K562 (cell line): ENCODE results near the gene DENND5B. TPM values are rescaled to one million over a fixed set of nuclear protein-coding genes. Genes with fewer than 3 reads are reported as not detected.

Experiments used
- ARID1B ChIP-seq: fragments of 450-650 bp; IDR thresholded peaks from 2 replicates; pipeline ENCODE4 v1.6.1; 2016; ENCODE audit warnings: antibody characterized with exemption, mild to moderate bottlenecking, inconsistent platforms
- COPS2 ChIP-seq: fragments of 450-650 bp; conservative IDR thresholded peaks from 2 replicates; pipeline ENCODE4 v1.6.1; 2016; ENCODE audit warnings: mild to moderate bottlenecking, moderate library complexity
- ESRRB ChIP-seq: fragments of 250-450 bp; sonication (Bioruptor Pico); IDR thresholded peaks from 2 replicates; pipeline ENCODE4 v1.5.0; 2020; ENCODE audit warnings: mild to moderate bottlenecking, moderate library complexity, borderline replicate concordance
- HDAC8 ChIP-seq: fragments of 450-650 bp; IDR thresholded peaks from 2 replicates; pipeline ENCODE4 v1.6.1; 2016; ENCODE audit warnings: mild to moderate bottlenecking, missing genetic modification characterization, moderate library complexity, missing compliant biosample characterization
- ILK ChIP-seq: fragments of 450-650 bp; IDR thresholded peaks from 2 replicates; pipeline ENCODE4 v1.6.1; 2016; ENCODE audit warnings: missing genetic modification characterization, low read depth, mild to moderate bottlenecking, missing compliant biosample characterization, moderate library complexity, borderline replicate concordance
- NR2C2 ChIP-seq, 2 experiments: fragments of 200-800 bp in 1 of 2; sonication (Bioruptor generic) in 1 of 2; sonication (generic) in 1 of 2; formaldehyde crosslinking in 1 of 2; IDR thresholded peaks; 2 replicates each; pipeline versions ENCODE4 v1.6.1 to v1.8.0; 2016 to 2022; ENCODE audit warnings: mild to moderate bottlenecking in 1 of 2, missing compliant biosample characterization in 1 of 2, missing genetic modification characterization in 1 of 2, missing genetic modification reagents in 1 of 2
- RAD51 ChIP-seq: fragments of 450-650 bp; IDR thresholded peaks from 2 replicates; pipeline ENCODE4 v1.7.1; 2016; ENCODE audit warnings: low read depth, mild to moderate bottlenecking, borderline replicate concordance
- RCOR1 ChIP-seq, 2 experiments: IDR thresholded peaks; 2 replicates each; pipeline ENCODE4 v1.6.1; 2012; ENCODE audit warnings: low read depth in 2 of 2, low read length in 2 of 2, borderline replicate concordance in 1 of 2, improper control_type of control experiment in 1 of 2
- SMAD3 ChIP-seq: fragments of 450-650 bp; formaldehyde crosslinking; conservative IDR thresholded peaks from 2 replicates; pipeline ENCODE4 v1.4.0; 2020; ENCODE audit warnings: mild to moderate bottlenecking
- SMARCC2 ChIP-seq: fragments of 450-650 bp; IDR thresholded peaks from 2 replicates; pipeline ENCODE4 v1.6.1; 2017; ENCODE audit warnings: antibody characterized with exemption, moderate library complexity, mild to moderate bottlenecking, low read depth
- SREBF2 ChIP-seq: sonication (generic); formaldehyde crosslinking; IDR thresholded peaks from 2 replicates; pipeline ENCODE4 v1.4.0; 2020; ENCODE audit warnings: mild to moderate bottlenecking, missing genetic modification reagents
- ZFPM2 ChIP-seq: fragments of 250-450 bp; sonication (Bioruptor Pico); IDR thresholded peaks from 2 replicates; pipeline ENCODE4 v1.5.1; 2022; ENCODE audit warnings: mild to moderate bottlenecking
- ZNF232 ChIP-seq: sonication (generic); formaldehyde crosslinking; IDR thresholded peaks from 2 replicates; pipeline ENCODE4 v1.8.0; 2022; ENCODE audit warnings: mild to moderate bottlenecking, missing genetic modification reagents
- ZNF507 ChIP-seq: conservative IDR thresholded peaks from 2 replicates; pipeline ENCODE4 v1.6.1; 2017; ENCODE audit warnings: missing genetic modification characterization, missing compliant biosample characterization
- ZNF561 ChIP-seq: fragments of 450-650 bp; formaldehyde crosslinking; conservative IDR thresholded peaks from 2 replicates; pipeline ENCODE4 v1.4.0; 2020; ENCODE audit warnings: mild to moderate bottlenecking, moderate library complexity
- ZNF79 ChIP-seq: fragments of 250-450 bp; sonication (Bioruptor Pico); IDR thresholded peaks from 2 replicates; pipeline ENCODE4 v1.4.0; 2020; ENCODE audit warnings: low read depth, mild to moderate bottlenecking, moderate library complexity
- polyA plus RNA-seq, 8 experiments: library from polyadenylated mRNA; depleted of rRNA in 4 of 8; stranded (reverse) in 5 of 8; unstranded in 3 of 8; fragments of >200 nt; fragmentation: Nextera tagmentation in 2 of 8; fragmentation: Illumina TruSeq in 1 of 8; extraction: Ambion mirVana in 2 of 8; extraction: Trizol in 1 of 8; gene quantifications; 2 replicates each; pipeline versions ENCODE4 v1.2.1 to v1.2.3, GENCODE V29; 2011 to 2014; ENCODE audit warnings: inconsistent platforms in 1 of 8, missing spikeins in 1 of 8
- total RNA-seq, 7 experiments: library from RNA; depleted of rRNA in 6 of 7; stranded (reverse); fragments of >200 nt in 6 of 7; fragmentation: Illumina TruSeq in 2 of 7; extraction: Trizol in 2 of 7; gene quantifications; 2 replicates each; pipeline versions ENCODE4 v1.2.1 to v1.2.3, GENCODE V29; 2011 to 2021; ENCODE audit warnings: low replicate concordance in 1 of 7
- TF ChIP-seq, protein P1 (sequence below): fragments of 250-450 bp; sonication (Bioruptor Pico); IDR thresholded peaks from 2 replicates; pipeline ENCODE4 v1.4.0; 2020; ENCODE audit warnings: mild to moderate bottlenecking, moderate library complexity
- TF ChIP-seq, protein P2 (sequence below): fragments of 450-650 bp; IDR thresholded peaks from 2 replicates; pipeline ENCODE4 v1.6.1; 2016; ENCODE audit warnings: missing biosample characterization, missing genetic modification characterization
- TF ChIP-seq, protein P3 (sequence below): fragments of 250-450 bp; sonication (Bioruptor Pico); IDR thresholded peaks from 2 replicates; pipeline ENCODE4 v1.4.0; 2020

Gene DENND5B
- total and polyA plus RNA-seq, 9 of the 15 experiments (the other 6 are each of a cell fraction or from before 2014, with no cell fraction given), result 0.99 to 6.0 (median 3.6) TPM

GRCh38 chr12:31618228-31619025 is 27.5 kb upstream of the DENND5B start (continued):
- TF ChIP-seq NR2C2 (CRISPR knock-in tag; IDR thresholded peaks at IDR 0.05) (no peak), NR2C2 (tag; IDR thresholded peaks at IDR 0.05) (peak; percentile 88), ZFPM2 (CRISPR knock-in tag) (peak; percentile 55; the same call in 1 of the 2 replicates), ZNF232 (CRISPR knock-in tag) (no peak), RCOR1 (IDR thresholded peaks at IDR 0.05; ENCODE audit: borderline replicate concordance in 1 of 2, low read depth in 2 of 2, low read length in 2 of 2) (peak in 1 of 2 experiments; percentile 39; a peak in 1 of 4 replicates), ARID1B (peak; percentile 50), COPS2 (no peak), ZNF79 (CRISPR knock-in tag) (peak; percentile 97), ZNF507 (tag) (peak; percentile 57), ZNF561 (CRISPR knock-in tag) (peak; percentile 93), SMAD3 (CRISPR knock-in tag) (peak; percentile 99), ILK (tag) (peak; percentile 90), RAD51 (no peak), HDAC8 (tag) (peak; percentile 96), ESRRB (CRISPR knock-in tag) (no peak), SMARCC2 (no peak), SREBF2 (no peak)
- TF ChIP-seq, protein P1, sequence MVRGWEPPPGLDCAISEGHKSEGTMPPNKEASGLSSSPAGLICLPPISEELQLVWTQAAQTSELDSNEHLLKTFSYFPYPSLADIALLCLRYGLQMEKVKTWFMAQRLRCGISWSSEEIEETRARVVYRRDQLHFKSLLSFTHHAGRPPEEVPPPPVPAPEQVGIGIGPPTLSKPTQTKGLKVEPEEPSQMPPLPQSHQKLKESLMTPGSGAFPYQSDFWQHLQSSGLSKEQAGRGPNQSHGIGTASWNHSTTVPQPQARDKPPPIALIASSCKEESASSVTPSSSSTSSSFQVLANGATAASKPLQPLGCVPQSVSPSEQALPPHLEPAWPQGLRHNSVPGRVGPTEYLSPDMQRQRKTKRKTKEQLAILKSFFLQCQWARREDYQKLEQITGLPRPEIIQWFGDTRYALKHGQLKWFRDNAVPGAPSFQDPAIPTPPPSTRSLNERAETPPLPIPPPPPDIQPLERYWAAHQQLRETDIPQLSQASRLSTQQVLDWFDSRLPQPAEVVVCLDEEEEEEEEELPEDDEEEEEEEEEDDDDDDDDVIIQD (CRISPR knock-in tag), result no peak
- TF ChIP-seq, protein P2, sequence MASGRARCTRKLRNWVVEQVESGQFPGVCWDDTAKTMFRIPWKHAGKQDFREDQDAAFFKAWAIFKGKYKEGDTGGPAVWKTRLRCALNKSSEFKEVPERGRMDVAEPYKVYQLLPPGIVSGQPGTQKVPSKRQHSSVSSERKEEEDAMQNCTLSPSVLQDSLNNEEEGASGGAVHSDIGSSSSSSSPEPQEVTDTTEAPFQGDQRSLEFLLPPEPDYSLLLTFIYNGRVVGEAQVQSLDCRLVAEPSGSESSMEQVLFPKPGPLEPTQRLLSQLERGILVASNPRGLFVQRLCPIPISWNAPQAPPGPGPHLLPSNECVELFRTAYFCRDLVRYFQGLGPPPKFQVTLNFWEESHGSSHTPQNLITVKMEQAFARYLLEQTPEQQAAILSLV (tag), result peak; percentile 95
- TF ChIP-seq, protein P3, sequence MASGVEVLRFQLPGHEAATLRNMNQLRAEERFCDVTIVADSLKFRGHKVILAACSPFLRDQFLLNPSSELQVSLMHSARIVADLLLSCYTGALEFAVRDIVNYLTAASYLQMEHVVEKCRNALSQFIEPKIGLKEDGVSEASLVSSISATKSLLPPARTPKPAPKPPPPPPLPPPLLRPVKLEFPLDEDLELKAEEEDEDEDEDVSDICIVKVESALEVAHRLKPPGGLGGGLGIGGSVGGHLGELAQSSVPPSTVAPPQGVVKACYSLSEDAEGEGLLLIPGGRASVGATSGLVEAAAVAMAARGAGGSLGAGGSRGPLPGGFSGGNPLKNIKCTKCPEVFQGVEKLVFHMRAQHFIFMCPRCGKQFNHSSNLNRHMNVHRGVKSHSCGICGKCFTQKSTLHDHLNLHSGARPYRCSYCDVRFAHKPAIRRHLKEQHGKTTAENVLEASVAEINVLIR (CRISPR knock-in tag), result peak; percentile 87
